Stimulated activated CD4-positive, alpha-beta T cell treated with anti-CD3 and anti-CD28 coated beads, TNF-alpha, amount 100 ng/mL, for 4 hours (primary cell): ENCODE data around the gene NDST3.
"Not testable (repeated sequence)": the region's sequence is repeated elsewhere in the genome, so short reads cannot be mapped to it uniquely, and the experiment has no call there.

ENCODE experiments used
- DNase-seq, 3 experiments: peaks; one replicate each; pipeline ENCODE4 v3.0.0-alpha.2; 2020; ENCODE audit warnings: low read depth in 3 of 3

NDST3 gene

GRCh38 chr4:118175506-118175905 is 141.2 kb downstream of the NDST3 start:
- no peak for DNase-seq

DNA sequence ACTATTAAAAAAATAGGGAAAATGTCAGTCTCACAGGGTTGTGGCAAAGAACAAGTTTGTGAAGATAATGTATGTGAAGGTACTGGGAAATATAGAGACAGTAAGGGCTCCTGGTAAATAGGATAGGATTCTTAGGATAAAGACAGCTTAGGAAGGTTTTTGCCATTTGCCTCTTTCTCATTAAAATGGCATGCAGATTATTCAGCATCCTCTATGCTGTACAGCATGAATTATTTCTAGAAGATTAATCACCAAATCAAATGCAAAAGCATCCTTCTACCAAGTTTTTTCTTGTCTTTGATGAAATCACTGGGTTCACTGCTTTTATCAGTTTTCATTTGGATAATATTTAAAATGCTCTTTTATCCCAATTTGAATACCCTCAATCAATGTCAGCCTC is 142.8 kb downstream of the NDST3 start:
- no peak for DNase-seq

GRCh38 chr4:118180776-118181175 is 146.5 kb downstream of the NDST3 start:
- DNase-seq: no peak

- no peak for DNase-seq
Observed at GRCh38 chr4:118190903-118191302, 156.6 kb downstream of the NDST3 start.

GRCh38 chr4:118193421-118193820 is 159.1 kb downstream of the NDST3 start:
- DNase-seq: no peak

- DNase-seq: no peak
Observed at GRCh38 chr4:118206627-118207026, 172.3 kb downstream of the NDST3 start.

DNA sequence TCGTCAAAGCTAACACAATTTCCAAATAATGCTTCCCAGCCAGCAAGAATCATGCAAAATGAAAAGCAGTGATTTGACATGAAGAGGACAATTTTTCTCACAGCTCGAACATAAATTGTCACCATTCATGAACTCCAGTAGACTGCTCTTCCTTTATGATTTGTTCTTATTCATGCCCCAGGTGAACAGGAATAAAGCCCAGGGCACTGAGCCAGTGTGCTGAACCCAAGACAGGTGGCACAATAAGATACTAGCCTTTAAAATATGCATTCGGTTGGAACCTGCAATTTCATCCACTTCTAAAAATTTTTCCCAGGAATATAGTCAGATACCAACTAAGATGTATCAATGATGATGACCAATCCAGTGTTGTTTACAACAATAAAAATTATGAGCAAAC is 178.8 kb downstream of the NDST3 start:
- DNase-seq: no peak

DNA sequence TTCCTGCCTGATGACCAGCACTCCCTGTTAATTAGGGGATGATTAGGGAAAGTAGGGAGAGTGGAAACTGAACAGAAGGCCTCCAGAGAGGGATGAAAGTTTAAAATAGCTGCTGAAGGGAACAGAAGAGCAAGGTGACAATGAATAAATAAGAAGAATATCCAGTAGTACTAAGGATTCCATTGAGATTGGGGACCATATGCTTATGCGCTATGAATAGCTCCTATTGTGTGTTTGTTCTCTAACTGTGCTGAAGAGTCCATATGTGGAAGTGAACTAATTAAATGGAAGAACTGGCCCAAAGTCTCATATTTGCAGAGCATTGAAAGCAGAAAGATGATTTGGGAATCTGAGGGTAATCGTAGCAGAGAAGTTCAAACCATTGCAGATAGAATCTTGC is 181.5 kb downstream of the NDST3 start:
- no peak for DNase-seq

GRCh38 chr4:118221227-118221800 is 187.0 kb downstream of the NDST3 start:
- DNase-seq: no peak

GRCh38 chr4:118224243-118224829 is 190.1 kb downstream of the NDST3 start:
- DNase-seq: no peak

DNA sequence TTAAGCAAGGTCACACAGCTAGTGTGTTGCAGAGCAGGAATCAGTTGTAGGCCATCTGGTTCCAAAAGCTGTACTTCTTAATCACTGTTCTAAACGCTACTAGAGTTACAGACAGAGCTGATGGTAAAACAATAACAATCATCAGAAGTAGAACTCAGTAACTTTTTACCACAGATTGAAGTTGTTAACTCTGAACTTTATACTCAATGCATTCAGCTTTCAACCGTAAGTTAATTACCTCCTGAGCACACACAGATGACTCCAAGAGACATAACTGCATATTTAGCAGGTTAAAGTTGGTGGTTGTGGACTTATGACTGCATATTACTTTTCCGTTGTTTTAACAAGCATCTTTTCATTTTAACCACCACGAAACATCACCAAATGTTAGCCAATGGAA is 191.2 kb downstream of the NDST3 start:
- no peak for DNase-seq

- DNase-seq: no peak
Observed at GRCh38 chr4:118226311-118227010, 192.2 kb downstream of the NDST3 start.

DNA sequence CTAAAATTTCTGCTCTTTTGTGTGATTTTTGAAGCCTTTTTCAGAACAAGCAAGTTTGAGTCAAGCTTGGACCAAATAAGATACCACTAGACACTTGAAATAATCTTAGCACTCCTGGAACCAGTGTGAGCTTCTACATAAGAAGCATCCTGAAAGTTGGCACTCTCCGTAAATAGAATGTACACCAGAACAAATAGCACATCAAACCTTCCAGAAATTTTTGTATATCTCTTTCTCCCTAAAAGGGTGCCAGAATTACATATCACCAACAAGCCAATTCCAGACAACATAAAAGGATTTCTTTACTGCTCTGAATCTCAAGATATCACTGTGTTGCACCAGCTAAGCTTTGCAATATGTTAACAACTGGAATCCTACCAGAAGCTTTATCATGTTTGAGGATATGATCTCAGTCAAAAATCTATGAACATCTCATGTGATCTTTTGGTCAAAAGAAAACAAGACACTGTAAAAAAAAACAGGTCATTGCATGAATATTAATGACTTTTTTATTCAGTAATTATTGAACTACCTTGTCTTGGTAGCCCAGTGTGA is 201.4 kb downstream of the NDST3 start:
- no peak for DNase-seq

DNA sequence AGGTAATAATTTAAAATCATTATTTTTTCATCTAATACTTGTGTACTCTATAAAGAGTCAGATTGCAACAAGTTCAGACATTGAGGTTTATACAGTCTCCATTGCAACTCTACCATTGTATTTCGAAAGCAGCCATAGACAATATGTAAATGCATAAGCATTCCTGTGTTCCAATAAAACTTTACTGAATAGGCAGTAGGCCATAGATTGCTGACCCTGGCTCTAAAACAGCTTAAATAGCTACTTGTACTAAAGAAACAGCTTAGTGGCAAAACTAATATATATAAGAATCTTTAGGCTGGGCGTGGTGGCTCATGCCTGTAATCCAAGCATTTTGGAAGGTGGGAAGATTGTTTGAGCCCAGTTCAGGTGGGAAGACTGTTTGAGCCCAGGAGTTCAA is 203.2 kb downstream of the NDST3 start:
- no peak for DNase-seq

DNA sequence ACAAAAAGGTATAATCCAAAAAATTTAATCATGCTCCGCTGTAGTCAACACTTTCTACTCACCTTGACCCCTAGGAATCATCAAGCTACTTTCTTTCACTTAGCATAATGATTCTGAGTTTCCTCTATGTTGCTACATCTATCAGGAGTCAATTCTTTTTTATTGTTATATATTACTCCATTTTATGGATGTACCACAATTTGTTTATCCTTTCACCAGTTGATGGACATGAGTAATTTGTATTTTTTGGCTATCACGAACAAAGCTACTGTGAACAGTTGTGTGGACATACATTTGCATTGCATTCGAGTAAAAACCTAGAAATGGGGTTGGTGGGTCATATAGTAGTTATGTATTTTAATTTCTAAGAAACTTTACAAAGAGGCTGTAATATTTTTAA is 215.6 kb downstream of the NDST3 start:
- no peak for DNase-seq

- no peak for DNase-seq
Observed at GRCh38 chr4:118254368-118254767, 220.1 kb downstream of the NDST3 start.

DNA sequence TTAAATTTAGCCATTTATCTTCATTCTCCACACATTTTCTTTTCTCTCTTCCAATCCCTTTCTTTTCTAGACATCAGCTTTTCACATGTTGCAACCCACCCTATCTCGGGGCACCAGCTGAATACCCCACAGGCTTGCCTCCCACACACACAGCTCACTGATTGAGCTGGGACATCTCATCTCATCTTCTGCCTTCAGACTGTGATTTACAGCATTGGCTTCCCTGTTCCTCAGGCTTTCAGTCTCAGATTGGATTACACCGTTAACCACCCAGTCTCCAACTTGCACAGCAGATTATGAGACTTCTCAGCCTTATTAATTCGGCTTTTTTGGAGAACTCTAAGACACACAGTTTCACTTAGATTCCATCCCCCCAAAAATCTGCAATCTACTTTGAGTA is 224.8 kb downstream of the NDST3 start:
- DNase-seq: no peak

- DNase-seq: no peak
Observed at GRCh38 chr4:118260309-118260708, 226.0 kb downstream of the NDST3 start.

- no peak for DNase-seq
Observed at GRCh38 chr4:118264096-118264495, 229.8 kb downstream of the NDST3 start.

DNA sequence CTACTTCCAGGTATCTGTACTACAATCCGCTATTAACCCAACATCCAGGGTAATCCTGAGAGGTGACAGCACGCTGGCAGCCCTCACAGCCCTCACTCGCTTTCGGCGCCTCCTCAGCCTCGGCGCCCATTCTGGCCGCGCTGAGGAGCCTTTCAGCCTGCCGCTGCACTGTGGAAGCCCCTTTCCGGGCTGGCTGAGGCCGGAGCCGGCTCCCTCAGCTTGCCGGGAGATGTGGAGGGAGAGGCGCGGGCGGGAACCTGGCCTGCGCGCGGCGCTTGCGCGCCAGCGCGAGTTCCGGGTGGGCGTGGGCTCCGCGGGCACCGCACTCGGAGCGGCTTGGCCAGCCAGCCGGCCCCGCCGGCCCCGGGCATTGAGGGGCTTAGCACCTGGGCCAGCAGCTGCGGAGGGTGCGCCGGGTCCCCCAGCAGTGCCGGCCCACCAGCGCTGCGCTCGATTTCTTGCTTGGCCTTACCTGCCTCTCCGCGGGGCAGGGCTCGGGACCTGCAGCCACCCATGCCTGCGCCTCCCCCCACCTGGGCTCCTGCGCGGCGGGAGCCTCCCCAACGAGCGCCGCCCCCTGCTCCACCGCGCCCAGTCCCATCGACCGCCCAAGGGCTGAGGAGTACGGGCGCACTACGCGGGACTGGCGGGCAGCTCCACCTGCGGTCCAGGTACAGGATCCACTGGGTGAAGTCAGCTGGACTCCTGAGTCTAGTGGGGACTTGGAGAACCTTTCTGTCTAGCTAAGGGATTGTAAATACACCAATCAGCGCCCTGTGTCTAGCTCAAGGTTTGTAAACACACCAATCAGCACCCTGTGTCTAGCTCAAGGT is 231.2 kb downstream of the NDST3 start:
- DNase-seq: peak in 1 of 3 experiments; percentile 18

GRCh38 chr4:118266145-118266496 is 231.8 kb downstream of the NDST3 start:
- not testable (repeated sequence) for DNase-seq

GRCh38 chr4:118268780-118269179 is 234.5 kb downstream of the NDST3 start:
- DNase-seq: no peak
